Cardiac septum (tissue), 1 donor: ENCODE measurements around the gene TMEM218. TPM values are rescaled to one million over a fixed set of nuclear protein-coding genes. Genes with fewer than 3 reads are reported as not detected.
A peak's percentile ranks its signal among the peaks of the same experiment; 100 is the strongest.
"Not testable (repeated sequence)": the region's sequence is repeated elsewhere in the genome, so short reads cannot be mapped to it uniquely, and the experiment has no call there.

Source experiments
- DNase-seq: peaks from one replicate; pipeline ENCODE4 v3.0.0-alpha.2; 2020; ENCODE audit warnings: low spot score
- intact Hi-C: fragments of 100-400 bp; cut with DNase I; formaldehyde crosslinking; loops from one replicate; pipeline ENCODE4 v1.14.0; 2022
- total RNA-seq: library from RNA; stranded (reverse); fragmentation: NEBNext Ultra II Directional; extraction: Animal tissue kit (Norgen Biotek cat#: 25700); gene quantifications from one replicate; pipeline ENCODE4 v1.2.1, GENCODE V29; 2021
- donor health status: DM: no; HTN: no; CAD: no.

The TMEM218 gene
- total RNA-seq, 1 donor from 2014 or later: 8.7 TPM

- intact Hi-C loops: no loop called here
- DNase-seq: peak; percentile 76
Measured at GRCh38 chr11:125063429-125064043, 47.9 kb downstream of the TMEM218 start.

DNA sequence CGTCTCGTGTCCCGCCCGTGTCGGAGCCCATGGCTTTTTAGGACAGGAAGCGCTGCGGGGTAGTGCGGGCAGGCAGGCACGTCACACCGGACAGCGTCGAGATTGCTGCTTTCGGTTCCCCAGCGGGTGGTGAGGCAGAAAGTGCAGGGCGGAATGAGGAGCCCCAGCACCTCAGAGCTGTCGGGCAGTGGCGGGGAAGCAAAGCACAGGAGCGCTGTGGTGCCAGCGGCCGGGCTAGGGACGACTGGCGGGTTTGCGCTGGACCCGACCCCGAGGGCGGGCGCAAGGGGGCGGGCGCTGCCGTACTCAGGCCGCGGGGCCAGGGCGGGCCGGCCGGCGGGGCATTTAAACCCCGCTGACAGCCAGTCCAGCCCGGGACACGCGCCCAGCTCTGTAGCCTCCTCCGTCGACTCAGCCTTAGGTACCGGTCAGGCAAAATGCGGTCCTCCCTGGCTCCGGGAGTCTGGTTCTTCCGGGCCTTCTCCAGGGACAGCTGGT is 48.4 kb downstream of the TMEM218 start, which contains the start of gene SLC37A2:
SLC37A2 (plus strand) TSS at position 375 of the 498 bp plus-strand sequence; CDS start at position 438, 63 bp downstream.
- intact Hi-C loops: no loop called here
- DNase-seq: peak; percentile 84

DNA sequence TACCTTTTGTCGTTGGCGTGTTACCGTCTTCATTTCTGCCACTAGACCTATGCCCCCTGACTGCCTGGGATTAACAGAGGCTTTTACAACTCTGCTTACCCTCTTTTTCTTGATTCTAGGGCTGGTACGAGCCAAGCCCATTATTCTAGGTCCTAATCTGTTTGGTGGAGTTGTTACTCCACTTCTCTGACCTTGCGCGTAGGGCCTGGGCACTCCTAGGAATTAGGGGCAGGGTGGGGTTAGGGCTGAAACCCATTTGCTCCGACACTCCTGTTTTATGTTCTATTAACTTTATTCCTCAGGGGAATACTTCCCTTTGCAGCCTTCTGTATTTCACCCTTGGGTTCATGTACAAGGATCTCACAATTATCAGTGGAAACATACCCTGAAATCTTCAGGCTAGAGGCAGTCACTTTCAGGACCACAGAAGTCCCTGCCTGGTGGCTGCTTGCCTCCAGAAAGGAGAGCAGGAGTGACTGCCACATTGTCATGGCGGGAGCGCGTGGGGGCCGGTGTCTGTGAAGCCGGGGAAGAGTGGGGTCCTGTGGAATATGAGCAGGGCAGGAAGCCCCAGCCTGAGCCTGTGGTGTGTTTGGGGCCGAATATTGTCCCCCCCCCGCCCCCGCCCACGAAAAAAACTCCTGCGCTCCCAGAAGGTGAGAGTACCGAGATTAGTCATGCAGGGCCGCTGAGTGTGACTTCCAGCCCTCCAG is 49.1 kb downstream of the TMEM218 start:
- intact Hi-C loops: no loop called here
- peak; percentile 74 for DNase-seq

GRCh38 chr11:125061281-125061680 is 50.1 kb downstream of the TMEM218 start:
- DNase-seq: no peak
- intact Hi-C loops: no loop called here

GRCh38 chr11:125057693-125058016 is 53.8 kb downstream of the TMEM218 start:
- DNase-seq: peak; percentile 74
- intact Hi-C loops: no loop called here

GRCh38 chr11:125056931-125057692 is 54.3 kb downstream of the TMEM218 start:
- intact Hi-C loops: no loop called here
- DNase-seq: no peak

DNA sequence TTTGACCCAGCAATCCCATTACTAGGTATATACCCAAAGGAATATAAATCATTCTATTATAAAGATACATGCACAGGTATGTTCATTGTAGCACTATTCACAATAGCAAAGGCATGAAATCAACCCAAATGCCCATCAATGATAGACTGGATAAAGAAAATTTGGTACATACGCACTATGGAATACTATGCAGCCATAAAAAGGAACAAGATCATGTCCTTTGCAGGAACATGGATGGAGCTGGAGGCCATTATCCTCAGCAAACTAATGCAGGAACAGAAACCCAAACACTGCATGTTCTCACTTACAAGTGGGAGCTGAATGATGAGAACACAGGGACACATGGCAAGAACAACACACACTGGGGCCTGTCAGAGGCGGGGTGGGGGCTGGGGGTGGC is 55.3 kb downstream of the TMEM218 start:
- intact Hi-C loops, DNase-seq: not testable (repeated sequence)

GRCh38 chr11:125055107-125055715 is 56.2 kb downstream of the TMEM218 start:
- intact Hi-C loops: no loop called here
- no peak for DNase-seq

- intact Hi-C loops: no loop called here
- no peak for DNase-seq
Measured at GRCh38 chr11:125053167-125053566, 58.3 kb downstream of the TMEM218 start.

DNA sequence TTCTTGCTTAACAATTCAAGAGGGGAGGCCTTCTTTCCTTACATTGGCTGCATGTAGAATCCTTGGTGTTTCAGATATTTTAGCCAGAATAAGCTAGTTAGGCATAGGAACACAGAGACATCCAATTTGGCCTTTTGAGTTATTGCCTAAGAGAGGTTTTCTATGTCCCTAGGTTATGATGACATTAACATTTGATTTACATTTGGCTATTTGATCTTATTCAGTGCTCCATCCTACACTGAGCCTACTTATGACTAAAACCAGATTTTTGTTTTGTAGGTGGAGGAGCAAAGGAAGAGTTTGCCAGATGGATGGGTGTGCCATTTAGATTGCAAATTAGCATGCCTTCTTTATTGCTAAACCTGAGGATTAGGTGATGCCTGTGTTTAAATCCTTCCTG is 59.4 kb downstream of the TMEM218 start:
- intact Hi-C loops: no loop called here
- DNase-seq: no peak

DNA sequence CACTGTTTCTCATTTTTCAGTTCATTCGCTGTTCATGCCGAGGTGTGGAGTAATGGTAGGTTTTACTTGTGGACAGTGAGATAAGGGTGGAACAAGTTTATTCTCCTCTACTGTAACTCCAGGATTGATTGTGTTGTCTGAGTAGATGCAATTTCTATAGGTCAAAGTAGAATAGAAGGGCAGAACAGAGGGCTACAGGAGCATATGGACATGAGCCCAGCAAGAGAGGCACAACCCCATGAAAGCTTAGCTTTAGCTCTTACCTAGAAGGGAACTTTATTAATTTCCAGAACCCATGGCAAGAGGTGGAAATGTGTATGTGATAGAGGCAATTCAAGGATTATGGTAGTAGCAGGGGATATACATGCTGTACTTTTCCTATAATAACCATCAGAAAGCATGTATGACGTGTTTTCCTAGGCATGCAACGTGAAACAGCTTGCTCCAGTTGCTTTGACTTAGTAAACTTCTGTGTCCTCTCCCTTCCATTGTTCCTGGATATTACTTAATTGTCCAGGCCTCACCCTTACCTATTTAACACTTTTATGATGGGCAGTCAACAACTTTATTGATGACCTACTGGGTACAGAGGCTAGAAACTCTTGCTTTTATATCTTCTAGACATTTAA is 62.1 kb downstream of the TMEM218 start:
- intact Hi-C loops: no loop called here
- DNase-seq: no peak

Other genes starting within 250 kb of the TMEM218 start
- 5.1 TPM for gene ROBO3, start 246.2 kb downstream of the TMEM218 start, total RNA-seq
- 15.9 TPM for gene ROBO4, start 213.8 kb downstream of the TMEM218 start, total RNA-seq
- not detected for gene HEPN1, start 192.4 kb downstream of the TMEM218 start, total RNA-seq
- 0.11 TPM for gene HEPACAM, start 175.6 kb downstream of the TMEM218 start, total RNA-seq
- 0.24 TPM for gene CCDC15, start 157.4 kb downstream of the TMEM218 start, total RNA-seq
- 1.2 TPM for gene SLC37A2, start 48.3 kb downstream of the TMEM218 start, total RNA-seq
- 7.1 TPM for gene PKNOX2, start 53.1 kb upstream of the TMEM218 start, total RNA-seq